SK-N-MC (cell line): ENCODE data around the gene ADCY7.

Experiments used
- DNase-seq: peaks from one replicate; pipeline ENCODE4 v3.0.0-alpha.2; 2011; ENCODE audit warnings: low read depth, low spot score
- H3K27ac ChIP-seq: fragments of 200-600 bp; sonication (generic); 2 replicates; pipeline ENCODE4 v1.5.1; 2016; ENCODE audit warnings: mixed run types
- H3K36me3 ChIP-seq: fragments of 200-600 bp; sonication (generic); 2 replicates; pipeline ENCODE4 v1.6.1; 2017; ENCODE audit warnings: antibody characterized with exemption, low read length, mixed read lengths; ENCODE audit not compliant: insufficient read depth
- H3K4me3 ChIP-seq: fragments of 200-600 bp; sonication (generic); 2 replicates; pipeline ENCODE4 v1.5.1; 2016
- H3K9ac ChIP-seq: fragments of 200-600 bp; sonication (generic); 2 replicates; pipeline ENCODE4 v1.8.0; 2017; ENCODE audit warnings: mixed run types, mixed read lengths; ENCODE audit not compliant: insufficient read length
- H3K9me3 ChIP-seq: fragments of 200-600 bp; sonication (generic); 2 replicates; pipeline ENCODE4 v1.6.1; 2017; ENCODE audit warnings: low read depth, mild to moderate bottlenecking, antibody characterized with exemption, low read length, moderate library complexity, mixed read lengths
- EZH2 ChIP-seq: fragments of 200-600 bp; sonication (generic); IDR thresholded peaks from one replicate; pipeline ENCODE4 v1.6.1; 2017; ENCODE audit warnings: antibody characterized with exemption
- FOXP2 ChIP-seq: optimal IDR thresholded peaks from 2 replicates; pipeline ENCODE3; 2011; ENCODE audit warnings: mild to moderate bottlenecking, moderate library complexity; ENCODE audit not compliant: insufficient read depth; ENCODE audit errors: extremely low read length, control extremely low read depth
- POLR2AphosphoS5 ChIP-seq: IDR thresholded peaks from 2 replicates; pipeline ENCODE4 v1.6.1; 2012; ENCODE audit warnings: mild to moderate bottlenecking, low read depth, low read length, borderline replicate concordance

ADCY7 gene

GRCh38 chr16:50309527-50310307 lies 43.4 kb downstream of the ADCY7 start:
- Histone ChIP-seq H3K36me3 (no peaks in the 10 kb centered on the region), H3K9ac (no peak overlapping the region), H3K27ac (no peak overlapping the region), H3K9me3 (no peaks in the 10 kb centered on the region), H3K4me3 (no peak overlapping the region)
- TF ChIP-seq FOXP2 (no peak), EZH2 (no peak), POLR2AphosphoS5 (no peak)
- no peak for DNase-seq

GRCh38 chr16:50310308-50311133 lies 44.2 kb downstream of the ADCY7 start:
- DNase-seq: no peak
- H3K9me3 ChIP-seq: no peaks in the 10 kb centered on the region
- TF ChIP-seq FOXP2 (no peak), EZH2 (no peak), POLR2AphosphoS5 (no peak)
- no peaks in the 10 kb centered on the region; the same call in 1 of the 2 replicates for H3K36me3 ChIP-seq
- H3K4me3 ChIP-seq: no peak overlapping the region
- H3K27ac ChIP-seq: no peak overlapping the region
- no peak overlapping the region for H3K9ac ChIP-seq

- DNase-seq: no peak
- Histone ChIP-seq H3K9ac (no peak overlapping the region), H3K36me3 (no peaks in the 10 kb centered on the region; the same call in 1 of the 2 replicates)
These were observed 44.8 kb downstream of the ADCY7 start for GRCh38 chr16:50311134-50311528.

GRCh38 chr16:50311891-50312501 lies 45.6 kb downstream of the ADCY7 start:
- no peak for DNase-seq
- no peak overlapping the region for H3K27ac ChIP-seq
- no peaks in the 10 kb centered on the region for H3K9me3 ChIP-seq
- H3K4me3 ChIP-seq: no peak overlapping the region
- no peak for TF ChIP-seq FOXP2
- no peak for TF ChIP-seq EZH2
- no peak for TF ChIP-seq POLR2AphosphoS5
- H3K36me3 ChIP-seq: no peaks in the 10 kb centered on the region; the same call in 1 of the 2 replicates
- no peak overlapping the region for H3K9ac ChIP-seq

More at GRCh38 chr16:50311134-50311528, 44.8 kb downstream of the ADCY7 start:
- H3K4me3 ChIP-seq: no peak overlapping the region
- H3K27ac ChIP-seq: no peak overlapping the region
- H3K9me3 ChIP-seq: no peaks in the 10 kb centered on the region
- no peak for TF ChIP-seq EZH2
- no peak for TF ChIP-seq POLR2AphosphoS5
- TF ChIP-seq FOXP2: no peak

- TF ChIP-seq EZH2 (no peak), POLR2AphosphoS5 (no peak)
- no peak overlapping the region for H3K9ac ChIP-seq
- no peaks in the 10 kb centered on the region for H3K9me3 ChIP-seq
- peaks cover 13% of the 10 kb centered on the region; the same call in 1 of the 2 replicates for H3K36me3 ChIP-seq
- no peak overlapping the region for H3K4me3 ChIP-seq
- H3K27ac ChIP-seq: no peak overlapping the region
- no peak for DNase-seq
These were observed 47.5 kb downstream of the ADCY7 start for GRCh38 chr16:50313596-50314478.

GRCh38 chr16:50314665-50315064 lies 48.3 kb downstream of the ADCY7 start:
- no peak overlapping the region for H3K4me3 ChIP-seq
- no peak for TF ChIP-seq POLR2AphosphoS5
- TF ChIP-seq EZH2: no peak
- TF ChIP-seq FOXP2: no peak
- H3K9ac ChIP-seq: no peak overlapping the region
- H3K27ac ChIP-seq: no peak overlapping the region
- no peaks in the 10 kb centered on the region for H3K9me3 ChIP-seq
- DNase-seq: no peak
- H3K36me3 ChIP-seq: peaks cover 15% of the 10 kb centered on the region; the same call in 1 of the 2 replicates

- H3K9ac ChIP-seq: no peak overlapping the region
- TF ChIP-seq FOXP2 (no peak), EZH2 (no peak), POLR2AphosphoS5 (no peak)
- no peak overlapping the region for H3K4me3 ChIP-seq
- no peaks in the 10 kb centered on the region for H3K9me3 ChIP-seq
- no peak overlapping the region for H3K27ac ChIP-seq
- DNase-seq: no peak
- H3K36me3 ChIP-seq: peaks cover 23% of the 10 kb centered on the region; the same call in 1 of the 2 replicates
These were observed 49.1 kb downstream of the ADCY7 start for GRCh38 chr16:50315346-50315997.
